ENCODE measurements around the gene GRM7. TPM values are rescaled to one million over a fixed set of nuclear protein-coding genes. Genes with fewer than 3 reads are reported as not detected.

The GRM7 gene
- total RNA-seq, 4 donors from 2014 or later = not detected

DNA sequence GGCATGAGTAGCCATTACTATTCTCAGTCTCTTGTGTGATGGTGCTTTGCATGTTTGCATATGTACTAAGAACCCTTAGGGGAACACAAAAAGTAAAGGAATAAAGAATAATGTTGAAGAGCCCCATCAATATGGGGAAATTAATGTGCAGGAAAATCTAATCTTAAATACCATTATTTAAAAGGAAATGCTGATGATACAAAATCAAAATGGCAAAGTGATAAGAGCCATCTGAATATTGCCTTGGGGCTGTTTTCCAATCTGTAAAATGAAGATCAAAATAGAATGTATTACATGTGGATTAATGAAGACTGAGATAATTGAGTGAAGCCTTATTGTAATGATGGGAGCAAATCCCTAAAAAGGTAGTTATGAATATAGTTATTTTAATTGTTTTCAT, 771.4 kb downstream of the GRM7 start:
- ATAC-seq = no peak
- no peak for DNase-seq

DNA sequence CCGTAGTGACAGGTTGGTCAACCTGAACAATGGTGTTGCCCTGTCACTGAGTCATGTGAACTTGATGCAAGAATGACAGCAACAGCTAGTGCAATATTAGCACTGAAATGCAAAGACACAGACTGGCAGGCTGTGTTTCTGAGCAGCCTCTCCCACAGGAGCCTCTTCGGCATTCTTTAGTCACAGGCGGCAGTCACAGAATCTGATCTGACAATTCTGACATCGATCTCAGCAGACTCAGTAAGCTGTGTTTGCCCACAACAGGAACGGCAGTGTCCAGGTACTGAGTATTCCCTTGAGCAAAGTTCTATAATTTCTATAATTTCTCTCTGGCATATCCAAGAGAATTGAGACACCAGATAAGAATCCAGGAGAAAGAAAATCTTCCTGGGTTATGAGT, 776.8 kb downstream of the GRM7 start:
- no peaks in the 10 kb centered on the region for H3K27me3 ChIP-seq
- TF ChIP-seq POLR2A (IDR thresholded peaks at IDR 0.05) = no peak
- TF ChIP-seq, protein P1, sequence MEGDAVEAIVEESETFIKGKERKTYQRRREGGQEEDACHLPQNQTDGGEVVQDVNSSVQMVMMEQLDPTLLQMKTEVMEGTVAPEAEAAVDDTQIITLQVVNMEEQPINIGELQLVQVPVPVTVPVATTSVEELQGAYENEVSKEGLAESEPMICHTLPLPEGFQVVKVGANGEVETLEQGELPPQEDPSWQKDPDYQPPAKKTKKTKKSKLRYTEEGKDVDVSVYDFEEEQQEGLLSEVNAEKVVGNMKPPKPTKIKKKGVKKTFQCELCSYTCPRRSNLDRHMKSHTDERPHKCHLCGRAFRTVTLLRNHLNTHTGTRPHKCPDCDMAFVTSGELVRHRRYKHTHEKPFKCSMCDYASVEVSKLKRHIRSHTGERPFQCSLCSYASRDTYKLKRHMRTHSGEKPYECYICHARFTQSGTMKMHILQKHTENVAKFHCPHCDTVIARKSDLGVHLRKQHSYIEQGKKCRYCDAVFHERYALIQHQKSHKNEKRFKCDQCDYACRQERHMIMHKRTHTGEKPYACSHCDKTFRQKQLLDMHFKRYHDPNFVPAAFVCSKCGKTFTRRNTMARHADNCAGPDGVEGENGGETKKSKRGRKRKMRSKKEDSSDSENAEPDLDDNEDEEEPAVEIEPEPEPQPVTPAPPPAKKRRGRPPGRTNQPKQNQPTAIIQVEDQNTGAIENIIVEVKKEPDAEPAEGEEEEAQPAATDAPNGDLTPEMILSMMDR (IDR thresholded peaks at IDR 0.05 in 4 of 5, conservative IDR thresholded peaks at IDR 0.05 in 1 of 5) = no peak
- H3K4me1 ChIP-seq = no peaks in the 10 kb centered on the region
- no peak for ATAC-seq
- no peak overlapping the region for H3K27ac ChIP-seq
- H3K9me3 ChIP-seq = no peaks in the 10 kb centered on the region
- DNase-seq = no peak
- H3K36me3 ChIP-seq = no peaks in the 10 kb centered on the region
- H3K4me3 ChIP-seq = no peak overlapping the region
- in situ Hi-C loops (cut with MboI; ENCODE audit: low sequenced_read_pairs in 4 of 4) (no loop called here), intact Hi-C loops (cut with DNase I; ENCODE audit: low total_unique reads) (no loop called here)

More for the DNA sequence above, 771.4 kb downstream of the GRM7 start:
- in situ Hi-C loops (cut with MboI; ENCODE audit: low sequenced_read_pairs in 4 of 4) = no loop called here
- no peak overlapping the region for H3K27ac ChIP-seq
- intact Hi-C loops (cut with DNase I; ENCODE audit: low total_unique reads) = no loop called here
- no peaks in the 10 kb centered on the region for H3K36me3 ChIP-seq
- no peaks in the 10 kb centered on the region for H3K4me1 ChIP-seq
- no peak for TF ChIP-seq POLR2A (IDR thresholded peaks at IDR 0.05)
- TF ChIP-seq, protein P1 (IDR thresholded peaks at IDR 0.05 in 4 of 5, conservative IDR thresholded peaks at IDR 0.05 in 1 of 5) = no peak
- no peaks in the 10 kb centered on the region for H3K27me3 ChIP-seq
- H3K4me3 ChIP-seq = no peak overlapping the region
- no peaks in the 10 kb centered on the region for H3K9me3 ChIP-seq

DNA sequence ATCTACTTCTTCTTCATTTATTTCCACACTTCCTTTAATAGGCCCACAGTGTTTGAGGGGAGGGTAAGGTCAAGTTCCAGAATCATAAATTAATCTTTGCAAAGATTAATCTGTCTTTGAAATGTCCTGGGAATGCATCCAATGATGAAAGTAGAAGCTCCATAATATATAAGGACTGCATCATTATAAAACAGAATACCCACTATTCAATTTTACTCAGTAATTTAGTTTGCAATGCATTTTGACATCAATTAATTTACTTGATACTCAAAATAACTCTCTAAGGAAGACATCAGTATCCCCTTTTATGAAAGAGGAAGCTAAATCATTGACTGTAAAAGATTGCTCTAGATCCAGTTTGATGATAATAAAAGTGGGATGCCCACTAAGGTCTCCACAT, 777.2 kb downstream of the GRM7 start:
- no peak for ATAC-seq
- DNase-seq = no peak
- no peaks in the 10 kb centered on the region for H3K27me3 ChIP-seq
- in situ Hi-C loops (cut with MboI; ENCODE audit: low sequenced_read_pairs in 4 of 4) = no loop called here
- intact Hi-C loops (cut with DNase I; ENCODE audit: low total_unique reads) = no loop called here
- no peak for TF ChIP-seq POLR2A (IDR thresholded peaks at IDR 0.05)
- TF ChIP-seq, protein P1 (IDR thresholded peaks at IDR 0.05 in 4 of 5, conservative IDR thresholded peaks at IDR 0.05 in 1 of 5) = no peak
- no peaks in the 10 kb centered on the region for H3K36me3 ChIP-seq
- no peaks in the 10 kb centered on the region for H3K9me3 ChIP-seq
- H3K4me3 ChIP-seq = no peak overlapping the region
- no peaks in the 10 kb centered on the region for H3K4me1 ChIP-seq
- no peak overlapping the region for H3K27ac ChIP-seq

DNA sequence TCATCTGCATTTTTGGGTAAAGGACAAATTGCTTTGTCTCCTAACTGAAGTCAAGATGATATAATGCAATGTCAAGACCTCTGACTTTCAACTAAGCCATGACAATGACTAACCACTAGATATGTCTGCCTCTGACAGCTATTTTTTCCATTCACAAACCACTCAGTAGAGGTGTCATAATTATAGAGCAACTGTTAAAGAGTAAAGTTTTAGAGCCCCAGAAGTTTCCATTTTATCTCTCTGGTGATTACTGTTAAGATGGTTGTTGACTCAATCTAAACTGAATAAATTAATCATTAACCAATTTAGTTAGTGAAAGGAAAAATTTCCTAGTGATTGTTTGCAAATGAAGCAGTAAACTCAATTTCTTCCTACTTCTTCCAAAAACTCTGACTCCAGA, 779.9 kb downstream of the GRM7 start:
- TF ChIP-seq, protein P1 (IDR thresholded peaks at IDR 0.05 in 4 of 5, conservative IDR thresholded peaks at IDR 0.05 in 1 of 5) = no peak
- no peak for TF ChIP-seq POLR2A (IDR thresholded peaks at IDR 0.05)
- no peak overlapping the region for H3K27ac ChIP-seq
- H3K36me3 ChIP-seq = no peaks in the 10 kb centered on the region
- H3K9me3 ChIP-seq = no peaks in the 10 kb centered on the region
- intact Hi-C loops (cut with DNase I; ENCODE audit: low total_unique reads) = no loop called here
- ATAC-seq (no peak), DNase-seq (no peak)
- no peaks in the 10 kb centered on the region for H3K27me3 ChIP-seq
- H3K4me3 ChIP-seq = no peak overlapping the region
- no peaks in the 10 kb centered on the region for H3K4me1 ChIP-seq
- in situ Hi-C loops (cut with MboI; ENCODE audit: low sequenced_read_pairs in 4 of 4) = no loop called here

DNA sequence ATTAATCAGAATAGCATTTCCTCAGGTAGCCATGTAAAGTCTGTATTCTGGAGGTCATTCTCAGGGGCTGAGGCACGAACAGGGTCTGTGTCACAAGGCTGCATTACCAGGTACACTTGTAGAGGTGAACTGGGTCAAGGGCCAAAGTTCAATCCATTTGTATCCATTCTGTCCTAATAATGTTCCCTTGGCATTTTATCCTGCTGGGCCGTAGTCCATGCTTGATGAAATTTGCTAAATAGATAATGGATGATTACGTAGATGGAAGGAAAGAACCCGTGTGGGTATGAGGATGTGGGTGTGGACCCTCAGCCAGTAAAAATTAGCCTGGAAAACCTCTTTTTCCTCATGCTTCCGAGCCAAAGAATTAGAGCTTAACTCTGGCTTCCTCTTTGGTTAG, 785.9 kb downstream of the GRM7 start:
- no peak for ATAC-seq
- TF ChIP-seq POLR2A (IDR thresholded peaks at IDR 0.05) = no peak
- TF ChIP-seq, protein P1 (IDR thresholded peaks at IDR 0.05 in 4 of 5, conservative IDR thresholded peaks at IDR 0.05 in 1 of 5) = no peak
- Histone ChIP-seq H3K27me3 (no peaks in the 10 kb centered on the region), H3K4me3 (no peak overlapping the region), H3K36me3 (no peaks in the 10 kb centered on the region), H3K4me1 (no peaks in the 10 kb centered on the region), H3K27ac (no peak overlapping the region), H3K9me3 (no peaks in the 10 kb centered on the region)
- DNase-seq = no peak
- intact Hi-C loops (cut with DNase I; ENCODE audit: low total_unique reads) = no loop called here
- in situ Hi-C loops (cut with MboI; ENCODE audit: low sequenced_read_pairs in 4 of 4) = no loop called here

All from gastrocnemius medialis (tissue), 4 donors.